K562 (cell line): ENCODE data around the gene CMTR1. TPM values are rescaled to one million over a fixed set of nuclear protein-coding genes. Genes with fewer than 3 reads are reported as not detected.

Experiments
- ATAC-seq: fragments of 200-7000 bp; cut with Tn5 transposase; 3 replicates; pipeline ENCODE4 v1.9.1; 2020; ENCODE audit warnings: moderate library complexity
- BruUV-seq: library from RNA; stranded (reverse); fragments of 400-500 nt; replicated peaks from 2 replicates; lab custom pipeline; 2021; lab: Mats Ljungman, UMichigan
- CTCF ChIA-PET: fragments of 300-600 bp; formaldehyde crosslinking; extraction: SDS; loops from one replicate; lab custom pipeline; 2021; ENCODE audit warnings: low intra/inter-chr PET ratio; lab: Yijun Ruan, JAX
- POLR2A ChIA-PET: fragments of 300-600, 350-650 bp; sonication (Branson Sonifier 250); formaldehyde crosslinking; extraction: SDS; loops from one replicate; lab custom pipeline; 2021; ENCODE audit warnings: antibody characterized with exemption, inconsistent platforms; lab: Yijun Ruan, JAX
- DNase-seq, 4 experiments: peaks; one replicate each; pipeline versions ENCODE4 v3.0.0 to v3.0.0-alpha.2; 2011 to 2018; ENCODE audit warnings: low spot score in 3 of 4, mixed read lengths in 3 of 4; ENCODE audit errors: extremely low read depth in 1 of 4
- FAIRE-seq: peaks from 2 replicates; lab custom pipeline; 2011; peaks lifted over from hg19 to GRCh38; lab: Jason Lieb, UNC
- H2AFZ ChIP-seq: 2 replicates; pipeline ENCODE4 v1.6.0; 2011; ENCODE audit warnings: low read depth, low read length, control low read depth, inconsistent platforms
- H3K27ac ChIP-seq: fragments of 200-600 bp; 3 replicates; pipeline ENCODE4 v1.8.0; 2011; ENCODE audit warnings: low read depth, mild to moderate bottlenecking, control low read depth, inconsistent platforms, low read length, moderate library complexity, mixed read lengths; ENCODE audit errors: extremely low read depth
- H3K27me3 ChIP-seq, 2 experiments: fragments of 300-600 bp in 1 of 2; 2 replicates in 1 of 2; 3 replicates in 1 of 2; pipeline versions ENCODE4 v1.6.0 to v1.8.0; 2011; ENCODE audit warnings: inconsistent platforms in 2 of 2, low read length in 2 of 2, mild to moderate bottlenecking in 1 of 2, mixed read lengths in 1 of 2, moderate library complexity in 1 of 2; ENCODE audit not compliant: control insufficient read depth in 2 of 2, insufficient read depth in 2 of 2
- H3K36me3 ChIP-seq: fragments of 300-600 bp; 3 replicates; pipeline ENCODE4 v1.8.0; 2011; ENCODE audit warnings: mild to moderate bottlenecking, low read length, inconsistent platforms; ENCODE audit not compliant: control insufficient read depth, insufficient read depth
- H3K4me1 ChIP-seq, 2 experiments: fragments of 200-600 bp in 1 of 2; replicated peaks in 1 of 2; 2 replicates in 1 of 2; 3 replicates in 1 of 2; pipeline versions ENCODE4 v1.5.1 to v1.8.0; 2011; ENCODE audit warnings: inconsistent platforms in 2 of 2, low read length in 2 of 2, mild to moderate bottlenecking in 1 of 2, mixed read lengths in 1 of 2, moderate library complexity in 1 of 2; ENCODE audit not compliant: control insufficient read depth in 2 of 2, insufficient read depth in 2 of 2
- H3K4me2 ChIP-seq: 2 replicates; pipeline ENCODE4 v1.6.1; 2011; ENCODE audit warnings: low read length, control low read depth, inconsistent platforms, mixed read lengths; ENCODE audit not compliant: insufficient read depth
- H3K4me3 ChIP-seq: fragments of 200-600 bp; sonication (generic), shearing (Covaris generic); 2 replicates; pipeline ENCODE4 v1.5.1; 2016; ENCODE audit warnings: control low read depth, inconsistent platforms
- H3K79me2 ChIP-seq: fragments of 200-600 bp; 3 replicates; pipeline ENCODE4 v1.8.0; 2011; ENCODE audit warnings: low read length, inconsistent platforms; ENCODE audit not compliant: control insufficient read depth, insufficient read depth
- H3K9ac ChIP-seq, 2 experiments: 2 replicates each; pipeline versions ENCODE4 v1.6.0 to v1.6.1; 2011; ENCODE audit warnings: low read depth in 2 of 2, low read length in 2 of 2, control low read depth in 1 of 2, inconsistent platforms in 1 of 2, mild to moderate bottlenecking in 1 of 2, mixed read lengths in 1 of 2; ENCODE audit not compliant: insufficient read depth in 1 of 2
- H3K9me1 ChIP-seq: one replicate; pipeline ENCODE4 v1.6.0; 2011; ENCODE audit warnings: inconsistent platforms, mild to moderate bottlenecking, low read length, moderate library complexity; ENCODE audit not compliant: control insufficient read depth, insufficient read depth
- H3K9me3 ChIP-seq: replicated peaks from 2 replicates; pipeline ENCODE4 v1.5.1; 2011; ENCODE audit warnings: low read depth, low read length, inconsistent platforms; ENCODE audit not compliant: control insufficient read depth, insufficient read depth
- H4K20me1 ChIP-seq: replicated peaks from 2 replicates; pipeline ENCODE4 v1.6.1; 2011; ENCODE audit warnings: low read length, inconsistent platforms, mixed read lengths; ENCODE audit not compliant: control insufficient read depth, insufficient read depth
- ARNT ChIP-seq, 2 experiments: fragments of 450-650 bp; IDR thresholded peaks; 2 replicates each; pipeline ENCODE4 v1.6.1; 2016; ENCODE audit warnings: mild to moderate bottlenecking in 1 of 2
- CC2D1A ChIP-seq: fragments of 450-650 bp; IDR thresholded peaks from 2 replicates; pipeline ENCODE4 v1.6.1; 2017; ENCODE audit warnings: mild to moderate bottlenecking
- HMGN3 ChIP-seq: IDR thresholded peaks from 2 replicates; pipeline ENCODE4 v1.6.1; 2011; ENCODE audit warnings: borderline replicate concordance, low read depth, mild to moderate bottlenecking, mixed read lengths, low read length; ENCODE audit not compliant: insufficient read length; ENCODE audit errors: extremely low read depth
- HNRNPH1 ChIP-seq: fragments of 200-400 bp; formaldehyde crosslinking; optimal IDR thresholded peaks from 2 replicates; pipeline ENCODE3; 2017; ENCODE audit warnings: low read depth, mild to moderate bottlenecking, low read length, moderate library complexity
- NFXL1 ChIP-seq: fragments of 450-650 bp; formaldehyde crosslinking; IDR thresholded peaks from 2 replicates; pipeline ENCODE4 v1.4.0; 2021; ENCODE audit warnings: mild to moderate bottlenecking
- RCOR1 ChIP-seq, 2 experiments: IDR thresholded peaks; 2 replicates each; pipeline ENCODE4 v1.6.1; 2012; ENCODE audit warnings: low read depth in 2 of 2, low read length in 2 of 2, borderline replicate concordance in 1 of 2, improper control_type of control experiment in 1 of 2
- RUNX1 ChIP-seq: sonication (generic); IDR thresholded peaks from 2 replicates; pipeline ENCODE4 v1.6.1; 2016; ENCODE audit warnings: antibody characterized with exemption, low read depth
- SLC30A9 ChIP-seq: fragments of 250-450 bp; sonication (Bioruptor Pico); IDR thresholded peaks from 2 replicates; pipeline ENCODE4 v1.8.0; 2022; ENCODE audit warnings: mild to moderate bottlenecking, moderate library complexity
- TCF7L2 ChIP-seq: fragments of 150-350 bp; IDR thresholded peaks from 2 replicates; pipeline ENCODE4 v1.6.1; 2016; ENCODE audit warnings: low read depth, mild to moderate bottlenecking, low read length, moderate library complexity
- THAP12 ChIP-seq: fragments of 250-450 bp; sonication (Bioruptor Pico); IDR thresholded peaks from 2 replicates; pipeline ENCODE4 v1.9.0; 2021; ENCODE audit warnings: mild to moderate bottlenecking, inconsistent platforms
- XRCC5 ChIP-seq: fragments of 200-400 bp; formaldehyde crosslinking; IDR thresholded peaks from 2 replicates; pipeline ENCODE4 v1.6.1; 2017; ENCODE audit warnings: low read depth, mild to moderate bottlenecking, low read length
- WGBS: fragments of 100-300 bp; shearing (Covaris generic); methylation state at CpG from one replicate; pipeline ENCODE4 v1.1.6; 2016; ENCODE audit warnings: low coverage, mixed read lengths; ENCODE audit not compliant: insufficient coverage; ENCODE audit errors: missing lambda C conversion rate; 5-methylcytosine and 5-hydroxymethylcytosine counted together
- in situ Hi-C: fragments of 300-500 bp; cut with MboI; formaldehyde crosslinking; loops from 4 replicates; pipeline ENCODE4 v1.15.0; 2018; ENCODE audit warnings: inconsistent platforms, mixed read lengths
- intact Hi-C: fragments of 100-400 bp; cut with micrococcal nuclease; formaldehyde crosslinking; loops from 2 replicates; pipeline ENCODE4 v1.14.2; 2022
- polyA plus RNA-seq, 8 experiments: library from polyadenylated mRNA; depleted of rRNA in 4 of 8; stranded (reverse) in 5 of 8; unstranded in 3 of 8; fragments of >200 nt; fragmentation: Nextera tagmentation in 2 of 8; fragmentation: Illumina TruSeq in 1 of 8; extraction: Ambion mirVana in 2 of 8; extraction: Trizol in 1 of 8; gene quantifications; 2 replicates each; pipeline versions ENCODE4 v1.2.1 to v1.2.3, GENCODE V29; 2011 to 2014; ENCODE audit warnings: inconsistent platforms in 1 of 8, missing spikeins in 1 of 8
- total RNA-seq, 7 experiments: library from RNA; depleted of rRNA in 6 of 7; stranded (reverse); fragments of >200 nt in 6 of 7; fragmentation: Illumina TruSeq in 2 of 7; extraction: Trizol in 2 of 7; gene quantifications; 2 replicates each; pipeline versions ENCODE4 v1.2.1 to v1.2.3, GENCODE V29; 2011 to 2021; ENCODE audit warnings: low replicate concordance in 1 of 7
- TF ChIP-seq, protein P1 (sequence below): sonication (generic); IDR thresholded peaks from 2 replicates; pipeline ENCODE4 v1.6.1; 2016
- TF ChIP-seq, protein P2 (sequence below): IDR thresholded peaks from 2 replicates; pipeline ENCODE4 v1.6.1; 2014; ENCODE audit warnings: antibody characterized with exemption
- TF ChIP-seq, protein P3 (sequence below): fragments of 450-650 bp; IDR thresholded peaks from 2 replicates; pipeline ENCODE4 v1.6.1; 2017; ENCODE audit warnings: antibody characterized with exemption, mild to moderate bottlenecking

CMTR1 gene
- total and polyA plus RNA-seq, 9 of the 15 experiments (the other 6 are each of a cell fraction or from before 2014, with no cell fraction given) = 2.9 to 63.5 (median 49.5) TPM

GRCh38 chr6:37452522-37452921 is 19.5 kb downstream of the CMTR1 start:
- H3K9me3 ChIP-seq = no peaks in the 10 kb centered on the region
- H3K4me2 ChIP-seq = no peak overlapping the region
- H3K9me1 ChIP-seq = no peaks in the 10 kb centered on the region
- in situ Hi-C loops (no loop called here), intact Hi-C loops (no loop called here)
- CTCF ChIA-PET = no interaction called here
- no peaks in the 10 kb centered on the region for H3K27me3 ChIP-seq
- BruUV-seq = no TSS peak
- peaks cover 93% of the 10 kb centered on the region for H3K36me3 ChIP-seq
- no peak overlapping the region for H3K9ac ChIP-seq
- ATAC-seq = no peak
- WGBS = 95% methylated on average over 3 of the region's 3 CpGs
- H3K4me1 ChIP-seq = peaks cover 0 to 2% of the 10 kb centered on the region in 2 experiments; a peak in 3 of 5 replicates
- H3K4me3 ChIP-seq = no peak overlapping the region
- DNase-seq = no peak
- POLR2A ChIA-PET = interaction anchor here (0.7 to 2.7 kb wide), 4 partner anchors 8 to 45 kb away, joined by 3 to 10 read pairs (median 6); partner anchors contain the start of gene CMTR1
- no peaks in the 10 kb centered on the region for H3K79me2 ChIP-seq
- H3K27ac ChIP-seq = no peak overlapping the region
- no peak overlapping the region for H2AFZ ChIP-seq
- FAIRE-seq = no peak
- no peaks in the 10 kb centered on the region for H4K20me1 ChIP-seq
- TF ChIP-seq ARNT (IDR thresholded peaks at IDR 0.05) = no peak
- no peak for TF ChIP-seq XRCC5
- TF ChIP-seq HNRNPH1 = no peak
- TF ChIP-seq RUNX1 = no peak
- TF ChIP-seq TCF7L2 = no peak
- TF ChIP-seq, protein P1, sequence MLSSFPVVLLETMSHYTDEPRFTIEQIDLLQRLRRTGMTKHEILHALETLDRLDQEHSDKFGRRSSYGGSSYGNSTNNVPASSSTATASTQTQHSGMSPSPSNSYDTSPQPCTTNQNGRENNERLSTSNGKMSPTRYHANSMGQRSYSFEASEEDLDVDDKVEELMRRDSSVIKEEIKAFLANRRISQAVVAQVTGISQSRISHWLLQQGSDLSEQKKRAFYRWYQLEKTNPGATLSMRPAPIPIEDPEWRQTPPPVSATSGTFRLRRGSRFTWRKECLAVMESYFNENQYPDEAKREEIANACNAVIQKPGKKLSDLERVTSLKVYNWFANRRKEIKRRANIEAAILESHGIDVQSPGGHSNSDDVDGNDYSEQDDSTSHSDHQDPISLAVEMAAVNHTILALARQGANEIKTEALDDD = no peak
- TF ChIP-seq SLC30A9 (CRISPR knock-in tag) = no peak
- no peak for TF ChIP-seq THAP12 (CRISPR knock-in tag)
- no peak for TF ChIP-seq NFXL1 (CRISPR knock-in tag)
- TF ChIP-seq, protein P2, sequence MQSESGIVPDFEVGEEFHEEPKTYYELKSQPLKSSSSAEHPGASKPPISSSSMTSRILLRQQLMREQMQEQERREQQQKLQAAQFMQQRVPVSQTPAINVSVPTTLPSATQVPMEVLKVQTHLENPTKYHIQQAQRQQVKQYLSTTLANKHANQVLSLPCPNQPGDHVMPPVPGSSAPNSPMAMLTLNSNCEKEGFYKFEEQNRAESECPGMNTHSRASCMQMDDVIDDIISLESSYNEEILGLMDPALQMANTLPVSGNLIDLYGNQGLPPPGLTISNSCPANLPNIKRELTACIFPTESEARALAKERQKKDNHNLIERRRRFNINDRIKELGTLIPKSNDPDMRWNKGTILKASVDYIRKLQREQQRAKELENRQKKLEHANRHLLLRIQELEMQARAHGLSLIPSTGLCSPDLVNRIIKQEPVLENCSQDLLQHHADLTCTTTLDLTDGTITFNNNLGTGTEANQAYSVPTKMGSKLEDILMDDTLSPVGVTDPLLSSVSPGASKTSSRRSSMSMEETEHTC = no peak
- TF ChIP-seq RCOR1 (IDR thresholded peaks at IDR 0.05; ENCODE audit: borderline replicate concordance in 1 of 2, low read depth in 2 of 2, low read length in 2 of 2) = no peak
- TF ChIP-seq, protein P3, sequence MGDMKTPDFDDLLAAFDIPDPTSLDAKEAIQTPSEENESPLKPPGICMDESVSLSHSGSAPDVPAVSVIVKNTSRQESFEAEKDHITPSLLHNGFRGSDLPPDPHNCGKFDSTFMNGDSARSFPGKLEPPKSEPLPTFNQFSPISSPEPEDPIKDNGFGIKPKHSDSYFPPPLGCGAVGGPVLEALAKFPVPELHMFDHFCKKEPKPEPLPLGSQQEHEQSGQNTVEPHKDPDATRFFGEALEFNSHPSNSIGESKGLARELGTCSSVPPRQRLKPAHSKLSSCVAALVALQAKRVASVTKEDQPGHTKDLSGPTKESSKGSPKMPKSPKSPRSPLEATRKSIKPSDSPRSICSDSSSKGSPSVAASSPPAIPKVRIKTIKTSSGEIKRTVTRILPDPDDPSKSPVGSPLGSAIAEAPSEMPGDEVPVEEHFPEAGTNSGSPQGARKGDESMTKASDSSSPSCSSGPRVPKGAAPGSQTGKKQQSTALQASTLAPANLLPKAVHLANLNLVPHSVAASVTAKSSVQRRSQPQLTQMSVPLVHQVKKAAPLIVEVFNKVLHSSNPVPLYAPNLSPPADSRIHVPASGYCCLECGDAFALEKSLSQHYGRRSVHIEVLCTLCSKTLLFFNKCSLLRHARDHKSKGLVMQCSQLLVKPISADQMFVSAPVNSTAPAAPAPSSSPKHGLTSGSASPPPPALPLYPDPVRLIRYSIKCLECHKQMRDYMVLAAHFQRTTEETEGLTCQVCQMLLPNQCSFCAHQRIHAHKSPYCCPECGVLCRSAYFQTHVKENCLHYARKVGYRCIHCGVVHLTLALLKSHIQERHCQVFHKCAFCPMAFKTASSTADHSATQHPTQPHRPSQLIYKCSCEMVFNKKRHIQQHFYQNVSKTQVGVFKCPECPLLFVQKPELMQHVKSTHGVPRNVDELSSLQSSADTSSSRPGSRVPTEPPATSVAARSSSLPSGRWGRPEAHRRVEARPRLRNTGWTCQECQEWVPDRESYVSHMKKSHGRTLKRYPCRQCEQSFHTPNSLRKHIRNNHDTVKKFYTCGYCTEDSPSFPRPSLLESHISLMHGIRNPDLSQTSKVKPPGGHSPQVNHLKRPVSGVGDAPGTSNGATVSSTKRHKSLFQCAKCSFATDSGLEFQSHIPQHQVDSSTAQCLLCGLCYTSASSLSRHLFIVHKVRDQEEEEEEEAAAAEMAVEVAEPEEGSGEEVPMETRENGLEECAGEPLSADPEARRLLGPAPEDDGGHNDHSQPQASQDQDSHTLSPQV = no peak
- no peak for TF ChIP-seq HMGN3
- no peak for TF ChIP-seq CC2D1A
